ENCODE data around the gene IP6K1. TPM values are rescaled to one million over a fixed set of nuclear protein-coding genes. Genes with fewer than 3 reads are reported as not detected.
"Not testable (repeated sequence)": the region's sequence is repeated elsewhere in the genome, so short reads cannot be mapped to it uniquely, and the experiment has no call there.

IP6K1 gene
- total RNA-seq, 1 experiment from 2014 or later: 22.3 TPM

GRCh38 chr3:49694409-49695070, 91.8 kb downstream of the IP6K1 start:
- H2AFZ ChIP-seq (ENCODE audit: low read length); H3K36me3 ChIP-seq (ENCODE audit: insufficient read depth, low read length); H3K4me3 ChIP-seq (ENCODE audit: low read length); H3K27ac ChIP-seq (ENCODE audit: low read length); H3K4me2 ChIP-seq (ENCODE audit: low read depth, low read length, poor library complexity, severe bottlenecking); H3K9ac ChIP-seq (ENCODE audit: low read length); DNase-seq; H3K9me2 ChIP-seq (replicated peaks; ENCODE audit: insufficient read depth, low read length); H3K9me3 ChIP-seq (ENCODE audit: low read length); H3K27me3 ChIP-seq (ENCODE audit: low read length); H4K20me1 ChIP-seq (ENCODE audit: insufficient read depth, low read depth, low read length): not testable (repeated sequence)
- Histone ChIP-seq H3K79me2 (ENCODE audit: low read length) (peaks cover 39% of the 10 kb centered on the region), H3K4me1 (ENCODE audit: low read length) (peaks cover 12% of the 10 kb centered on the region)

- Histone ChIP-seq H3K9ac (ENCODE audit: low read length) (peak overlapping the region; percentile 86; the same call in 1 of the 2 replicates), H3K79me2 (ENCODE audit: low read length) (peaks cover 39% of the 10 kb centered on the region), H3K4me1 (ENCODE audit: low read length) (peaks cover 21% of the 10 kb centered on the region), H3K4me2 (ENCODE audit: low read depth, low read length, poor library complexity, severe bottlenecking) (peak overlapping the region; percentile 79)
- H2AFZ ChIP-seq (ENCODE audit: low read length); H3K27ac ChIP-seq (ENCODE audit: low read length); H3K36me3 ChIP-seq (ENCODE audit: insufficient read depth, low read length); H4K20me1 ChIP-seq (ENCODE audit: insufficient read depth, low read depth, low read length); H3K4me3 ChIP-seq (ENCODE audit: low read length); H3K27me3 ChIP-seq (ENCODE audit: low read length); H3K9me2 ChIP-seq (replicated peaks; ENCODE audit: insufficient read depth, low read length); H3K9me3 ChIP-seq (ENCODE audit: low read length); DNase-seq: not testable (repeated sequence)
Observed at GRCh38 chr3:49691481-49691880, 94.9 kb downstream of the IP6K1 start.

GRCh38 chr3:49690856-49691255, 95.5 kb downstream of the IP6K1 start:
- peaks cover 21% of the 10 kb centered on the region for H3K4me1 ChIP-seq (ENCODE audit: low read length)
- not testable (repeated sequence) for H3K27ac ChIP-seq (ENCODE audit: low read length); H3K36me3 ChIP-seq (ENCODE audit: insufficient read depth, low read length); H3K9me2 ChIP-seq (replicated peaks; ENCODE audit: insufficient read depth, low read length); H2AFZ ChIP-seq (ENCODE audit: low read length); H3K9me3 ChIP-seq (ENCODE audit: low read length); H4K20me1 ChIP-seq (ENCODE audit: insufficient read depth, low read depth, low read length); DNase-seq; H3K27me3 ChIP-seq (ENCODE audit: low read length)
- H3K79me2 ChIP-seq (ENCODE audit: low read length): peaks cover 39% of the 10 kb centered on the region
- H3K4me2 ChIP-seq (ENCODE audit: low read depth, low read length, poor library complexity, severe bottlenecking): peak overlapping the region; percentile 79
- peak overlapping the region; percentile 86 for H3K9ac ChIP-seq (ENCODE audit: low read length)
- peak overlapping the region; percentile 85; the same call in 1 of the 2 replicates for H3K4me3 ChIP-seq (ENCODE audit: low read length)

GRCh38 chr3:49689908-49690624, 96.3 kb downstream of the IP6K1 start:
- not testable (repeated sequence) for H3K27me3 ChIP-seq (ENCODE audit: low read length); H2AFZ ChIP-seq (ENCODE audit: low read length); H4K20me1 ChIP-seq (ENCODE audit: insufficient read depth, low read depth, low read length); H3K9me2 ChIP-seq (replicated peaks; ENCODE audit: insufficient read depth, low read length); H3K9me3 ChIP-seq (ENCODE audit: low read length); H3K36me3 ChIP-seq (ENCODE audit: insufficient read depth, low read length)
- peak; percentile 55 for DNase-seq
- peak overlapping the region; percentile 79 for H3K4me2 ChIP-seq (ENCODE audit: low read depth, low read length, poor library complexity, severe bottlenecking)
- peaks cover 21% of the 10 kb centered on the region for H3K4me1 ChIP-seq (ENCODE audit: low read length)
- H3K9ac ChIP-seq (ENCODE audit: low read length): peak overlapping the region; percentile 86
- peak overlapping the region; percentile 85 for H3K4me3 ChIP-seq (ENCODE audit: low read length)
- H3K79me2 ChIP-seq (ENCODE audit: low read length): peaks cover 39% of the 10 kb centered on the region
- peak overlapping the region; percentile 72; the same call in 1 of the 2 replicates for H3K27ac ChIP-seq (ENCODE audit: low read length)

GRCh38 chr3:49689046-49689907, 97.1 kb downstream of the IP6K1 start, which contains the start of the genes MST1 and RNF123:
Gene MST1 (minus strand): TSS chr3:49689474. CDS start chr3:49688691, 783 bp downstream.
Gene RNF123 (plus strand): TSS chr3:49689557. CDS start chr3:49691166, 1,609 bp downstream.
- Histone ChIP-seq H3K4me2 (ENCODE audit: low read depth, low read length, poor library complexity, severe bottlenecking) (peak within 1 kb of the TSS; percentile 79), H3K4me3 (ENCODE audit: low read length) (peak within 1 kb of the TSS; percentile 85), H2AFZ (ENCODE audit: low read length) (peak within 1 kb of the TSS; percentile 28; the same call in 1 of the 2 replicates), H3K9me2 (replicated peaks; ENCODE audit: insufficient read depth, low read length) (no peaks in the 10 kb centered on the region), H3K27ac (ENCODE audit: low read length) (peak within 1 kb of the TSS; percentile 72), H3K27me3 (ENCODE audit: low read length) (no peaks in the 10 kb centered on the region), H3K9ac (ENCODE audit: low read length) (peak within 1 kb of the TSS; percentile 86), H3K36me3 (ENCODE audit: insufficient read depth, low read length) (no peaks in the 10 kb centered on the region), H3K9me3 (ENCODE audit: low read length) (no peaks in the 10 kb centered on the region), H4K20me1 (ENCODE audit: insufficient read depth, low read depth, low read length) (no peaks in the 10 kb centered on the region), H3K79me2 (ENCODE audit: low read length) (peaks cover 36% of the 10 kb centered on the region), H3K4me1 (ENCODE audit: low read length) (peaks cover 21% of the 10 kb centered on the region)
- DNase-seq: peak; percentile 98

- H2AFZ ChIP-seq (ENCODE audit: low read length): peak overlapping the region; percentile 28; the same call in 1 of the 2 replicates
- peak; percentile 62 for DNase-seq
- H3K79me2 ChIP-seq (ENCODE audit: low read length): peaks cover 31% of the 10 kb centered on the region
- H4K20me1 ChIP-seq (ENCODE audit: insufficient read depth, low read depth, low read length); H3K27me3 ChIP-seq (ENCODE audit: low read length); H3K9me2 ChIP-seq (replicated peaks; ENCODE audit: insufficient read depth, low read length); H3K36me3 ChIP-seq (ENCODE audit: insufficient read depth, low read length); H3K9me3 ChIP-seq (ENCODE audit: low read length): not testable (repeated sequence)
- peak overlapping the region; percentile 79 for H3K4me2 ChIP-seq (ENCODE audit: low read depth, low read length, poor library complexity, severe bottlenecking)
- peaks cover 21% of the 10 kb centered on the region for H3K4me1 ChIP-seq (ENCODE audit: low read length)
- peak overlapping the region; percentile 86 for H3K9ac ChIP-seq (ENCODE audit: low read length)
- peak overlapping the region; percentile 72 for H3K27ac ChIP-seq (ENCODE audit: low read length)
- H3K4me3 ChIP-seq (ENCODE audit: low read length): peak overlapping the region; percentile 85
Observed at GRCh38 chr3:49688338-49689045, 97.8 kb downstream of the IP6K1 start.

- peaks cover 21% of the 10 kb centered on the region for H3K4me1 ChIP-seq (ENCODE audit: low read length)
- DNase-seq; H3K9me3 ChIP-seq (ENCODE audit: low read length); H3K9ac ChIP-seq (ENCODE audit: low read length); H3K4me2 ChIP-seq (ENCODE audit: low read depth, low read length, poor library complexity, severe bottlenecking); H3K27ac ChIP-seq (ENCODE audit: low read length); H2AFZ ChIP-seq (ENCODE audit: low read length); H3K36me3 ChIP-seq (ENCODE audit: insufficient read depth, low read length); H3K4me3 ChIP-seq (ENCODE audit: low read length); H3K9me2 ChIP-seq (replicated peaks; ENCODE audit: insufficient read depth, low read length); H3K27me3 ChIP-seq (ENCODE audit: low read length); H4K20me1 ChIP-seq (ENCODE audit: insufficient read depth, low read depth, low read length): not testable (repeated sequence)
- H3K79me2 ChIP-seq (ENCODE audit: low read length): peaks cover 26% of the 10 kb centered on the region
Observed at GRCh38 chr3:49687424-49687795, 98.9 kb downstream of the IP6K1 start.
